ENCODE data around the gene SHROOM2.

DNA sequence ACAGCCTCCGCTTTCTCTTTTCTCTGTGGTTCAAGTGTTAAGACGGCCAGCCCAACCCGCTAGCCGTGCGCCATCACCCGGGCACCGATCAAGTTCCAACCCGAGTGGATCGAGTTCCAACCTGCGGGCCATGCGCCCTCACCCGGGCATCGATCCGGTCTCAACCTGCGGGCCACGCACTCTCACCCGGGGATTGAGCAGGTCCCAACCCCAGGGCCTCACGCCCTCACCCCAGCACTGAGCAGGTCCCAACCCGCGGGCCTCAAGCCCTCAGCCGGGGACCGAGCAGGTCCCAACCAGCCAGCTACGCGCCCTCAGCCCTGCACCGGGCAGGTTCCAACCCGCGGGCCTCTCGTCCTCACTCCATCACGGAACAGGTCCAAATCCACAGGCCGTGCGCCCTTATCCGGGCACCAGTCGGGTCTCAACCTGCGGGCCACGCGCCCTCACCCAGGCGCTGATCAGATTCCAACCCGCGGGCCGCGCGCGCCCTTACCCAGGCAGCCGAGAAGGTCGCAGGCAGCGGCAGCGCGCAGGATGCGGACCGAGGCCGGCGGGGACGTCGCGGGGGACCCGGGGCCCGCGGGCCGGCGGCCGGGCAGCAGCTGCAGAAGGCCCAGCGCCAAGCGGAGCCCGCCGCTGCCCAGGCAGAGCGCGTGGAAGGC lies 21.0 kb upstream of the SHROOM2 start:
- TF ChIP-seq, protein P1, sequence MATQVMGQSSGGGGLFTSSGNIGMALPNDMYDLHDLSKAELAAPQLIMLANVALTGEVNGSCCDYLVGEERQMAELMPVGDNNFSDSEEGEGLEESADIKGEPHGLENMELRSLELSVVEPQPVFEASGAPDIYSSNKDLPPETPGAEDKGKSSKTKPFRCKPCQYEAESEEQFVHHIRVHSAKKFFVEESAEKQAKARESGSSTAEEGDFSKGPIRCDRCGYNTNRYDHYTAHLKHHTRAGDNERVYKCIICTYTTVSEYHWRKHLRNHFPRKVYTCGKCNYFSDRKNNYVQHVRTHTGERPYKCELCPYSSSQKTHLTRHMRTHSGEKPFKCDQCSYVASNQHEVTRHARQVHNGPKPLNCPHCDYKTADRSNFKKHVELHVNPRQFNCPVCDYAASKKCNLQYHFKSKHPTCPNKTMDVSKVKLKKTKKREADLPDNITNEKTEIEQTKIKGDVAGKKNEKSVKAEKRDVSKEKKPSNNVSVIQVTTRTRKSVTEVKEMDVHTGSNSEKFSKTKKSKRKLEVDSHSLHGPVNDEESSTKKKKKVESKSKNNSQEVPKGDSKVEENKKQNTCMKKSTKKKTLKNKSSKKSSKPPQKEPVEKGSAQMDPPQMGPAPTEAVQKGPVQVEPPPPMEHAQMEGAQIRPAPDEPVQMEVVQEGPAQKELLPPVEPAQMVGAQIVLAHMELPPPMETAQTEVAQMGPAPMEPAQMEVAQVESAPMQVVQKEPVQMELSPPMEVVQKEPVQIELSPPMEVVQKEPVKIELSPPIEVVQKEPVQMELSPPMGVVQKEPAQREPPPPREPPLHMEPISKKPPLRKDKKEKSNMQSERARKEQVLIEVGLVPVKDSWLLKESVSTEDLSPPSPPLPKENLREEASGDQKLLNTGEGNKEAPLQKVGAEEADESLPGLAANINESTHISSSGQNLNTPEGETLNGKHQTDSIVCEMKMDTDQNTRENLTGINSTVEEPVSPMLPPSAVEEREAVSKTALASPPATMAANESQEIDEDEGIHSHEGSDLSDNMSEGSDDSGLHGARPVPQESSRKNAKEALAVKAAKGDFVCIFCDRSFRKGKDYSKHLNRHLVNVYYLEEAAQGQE (IDR thresholded peaks at IDR 0.05; ENCODE audit: insufficient read depth in 1 of 2, low read depth in 2 of 2, low read length in 2 of 2): no peak
- TF ChIP-seq POLR2AphosphoS5 (IDR thresholded peaks at IDR 0.05; ENCODE audit: low read depth, low read length): no peak

Measured in PFSK-1 (cell line).